Natural killer cell (primary cell): ENCODE measurements around the gene KIF1A. TPM values are rescaled to one million over a fixed set of nuclear protein-coding genes. Genes with fewer than 3 reads are reported as not detected.

Experiments used
- ATAC-seq, 3 donors: fragments of 150-1000 bp in 2 of 3; fragments of 200-7000 bp in 1 of 3; cut with Tn5 transposase; 1 replicate in 1 of 3; 2 replicates in 2 of 3; pipeline ENCODE4 v1.10.0; 2021; ENCODE audit warnings: mild to moderate bottlenecking in 2 of 3, moderate library complexity in 2 of 3
- DNase-seq, 2 donors: peaks; one replicate each; pipeline versions ENCODE4 v3.0.0 to v3.0.0-alpha.2; 2013 to 2021; ENCODE audit warnings: mixed read lengths in 1 of 2
- H3K27ac ChIP-seq: one replicate; pipeline ENCODE4 v1.5.1; 2013; ENCODE audit warnings: mild to moderate bottlenecking, low read length
- H3K27me3 ChIP-seq: one replicate; pipeline ENCODE4 v1.6.1; 2013; ENCODE audit warnings: low read length; ENCODE audit not compliant: control insufficient read depth, insufficient read depth
- H3K36me3 ChIP-seq: one replicate; pipeline ENCODE4 v1.6.1; 2013; ENCODE audit warnings: low read length; ENCODE audit not compliant: control insufficient read depth, insufficient read depth
- H3K4me1 ChIP-seq: one replicate; pipeline ENCODE4 v1.6.1; 2013; ENCODE audit warnings: low read length; ENCODE audit not compliant: control insufficient read depth, insufficient read depth
- H3K4me3 ChIP-seq: one replicate; pipeline ENCODE4 v1.5.1; 2013; ENCODE audit warnings: low read length
- H3K9me3 ChIP-seq: one replicate; pipeline ENCODE4 v1.6.1; 2013; ENCODE audit warnings: low read length; ENCODE audit not compliant: control insufficient read depth, insufficient read depth
- H3K27ac Mint-ChIP-seq, 2 donors: one replicate each; pipeline ENCODE4 v1.8.0; 2022; ENCODE audit warnings: mild to moderate bottlenecking in 2 of 2, mixed read lengths in 2 of 2, moderate library complexity in 1 of 2
- H3K27me3 Mint-ChIP-seq, 2 donors: one replicate each; pipeline ENCODE4 v1.8.0; 2022; ENCODE audit warnings: low read depth in 2 of 2, mixed read lengths in 2 of 2
- H3K36me3 Mint-ChIP-seq: one replicate; pipeline ENCODE4 v1.8.0; 2022; ENCODE audit warnings: mixed read lengths
- H3K4me1 Mint-ChIP-seq, 2 donors: one replicate each; pipeline ENCODE4 v1.8.0; 2022; ENCODE audit warnings: mixed read lengths in 2 of 2
- H3K4me3 Mint-ChIP-seq: one replicate; pipeline ENCODE4 v1.8.0; 2022; ENCODE audit warnings: mild to moderate bottlenecking, moderate library complexity, mixed read lengths
- H3K9me3 Mint-ChIP-seq, 2 donors: one replicate each; pipeline ENCODE4 v1.8.0; 2022; ENCODE audit warnings: mixed read lengths in 2 of 2
- WGBS: methylation state at CpG from one replicate; pipeline ENCODE4 v1.1.7; 2013; ENCODE audit warnings: missing lambda C conversion rate; ENCODE audit not compliant: insufficient coverage; 5-methylcytosine and 5-hydroxymethylcytosine counted together
- intact Hi-C: fragments of 100-400 bp; cut with micrococcal nuclease; formaldehyde crosslinking; loops from one replicate; pipeline ENCODE4 v1.14.2; 2022
- total RNA-seq, 4 donors: library from RNA; stranded (reverse); fragments of 120-200 nt in 1 of 4; gene quantifications; one replicate each; pipeline versions ENCODE4 v1.2.3 to v1.2.4, GENCODE V29; 2013 to 2022
- TF ChIP-seq, protein P1 (sequence below): fragments of 200-600 bp; IDR thresholded peaks from one replicate; pipeline ENCODE4 v1.8.0; 2022; ENCODE audit warnings: antibody characterized with exemption

The KIF1A gene
- total RNA-seq, 3 donors from 2014 or later (not counting 1 experiment from before 2014, with no cell fraction given), result 0.09 TPM; not detected in 2

DNA sequence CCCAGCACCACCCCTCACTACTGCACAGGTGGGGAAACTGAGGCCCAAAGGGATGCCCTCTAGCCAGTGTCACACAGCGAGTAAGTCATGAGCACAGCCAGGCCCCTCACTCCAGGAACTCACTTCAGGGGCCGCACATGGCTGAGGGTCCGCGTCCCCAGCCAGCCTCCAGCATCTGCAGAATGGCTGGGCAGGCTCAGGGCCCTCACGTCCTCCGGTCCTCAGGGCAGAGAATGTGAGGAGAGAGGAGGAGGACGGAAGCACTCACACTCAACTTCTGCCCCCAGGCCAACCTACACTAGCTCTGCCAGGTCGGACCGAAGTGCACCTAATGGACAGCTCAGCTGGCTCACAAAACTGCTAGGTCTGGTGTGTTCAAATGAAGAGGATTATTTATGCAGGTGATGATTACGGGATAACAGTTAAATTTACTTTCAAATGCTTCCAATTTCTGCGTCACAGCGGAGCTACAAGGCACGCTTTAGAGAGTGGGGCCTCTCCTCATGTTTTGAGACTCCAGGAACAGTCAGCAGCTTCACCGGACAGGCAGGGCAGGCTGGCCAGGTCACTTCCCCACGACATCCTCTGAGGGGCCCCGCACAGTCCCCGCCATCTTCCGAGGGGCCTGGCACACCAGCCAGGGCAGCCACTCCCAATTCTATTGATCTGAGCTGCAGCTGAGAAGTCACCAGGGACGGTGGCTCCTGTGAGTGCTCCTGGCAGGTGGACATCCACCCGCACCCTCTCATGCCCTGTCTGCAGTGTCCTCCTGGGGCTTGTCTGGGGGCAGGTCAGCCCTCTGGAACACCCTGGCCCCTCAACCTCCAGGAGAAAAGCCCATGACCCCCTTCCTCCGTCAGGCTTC is 26.5 kb downstream of the KIF1A start:
- H3K4me3 Mint-ChIP-seq, result no peak overlapping the region
- intact Hi-C loops, result no loop called here
- no peak for DNase-seq
- ATAC-seq, result no peak
- H3K9me3 Mint-ChIP-seq, result no peaks in the 10 kb centered on the region
- H3K27ac Mint-ChIP-seq, result no peak overlapping the region
- Histone ChIP-seq H3K27me3 (no peaks in the 10 kb centered on the region), H3K4me1 (no peaks in the 10 kb centered on the region), H3K27ac (no peak overlapping the region), H3K4me3 (no peak overlapping the region), H3K36me3 (no peaks in the 10 kb centered on the region), H3K9me3 (no peaks in the 10 kb centered on the region)
- H3K36me3 Mint-ChIP-seq, result no peaks in the 10 kb centered on the region
- H3K4me1 Mint-ChIP-seq, result no peaks in the 10 kb centered on the region
- WGBS, result 85% methylated on average over 16 of the region's 21 CpGs
- no peaks in the 10 kb centered on the region for H3K27me3 Mint-ChIP-seq
- TF ChIP-seq, protein P1, sequence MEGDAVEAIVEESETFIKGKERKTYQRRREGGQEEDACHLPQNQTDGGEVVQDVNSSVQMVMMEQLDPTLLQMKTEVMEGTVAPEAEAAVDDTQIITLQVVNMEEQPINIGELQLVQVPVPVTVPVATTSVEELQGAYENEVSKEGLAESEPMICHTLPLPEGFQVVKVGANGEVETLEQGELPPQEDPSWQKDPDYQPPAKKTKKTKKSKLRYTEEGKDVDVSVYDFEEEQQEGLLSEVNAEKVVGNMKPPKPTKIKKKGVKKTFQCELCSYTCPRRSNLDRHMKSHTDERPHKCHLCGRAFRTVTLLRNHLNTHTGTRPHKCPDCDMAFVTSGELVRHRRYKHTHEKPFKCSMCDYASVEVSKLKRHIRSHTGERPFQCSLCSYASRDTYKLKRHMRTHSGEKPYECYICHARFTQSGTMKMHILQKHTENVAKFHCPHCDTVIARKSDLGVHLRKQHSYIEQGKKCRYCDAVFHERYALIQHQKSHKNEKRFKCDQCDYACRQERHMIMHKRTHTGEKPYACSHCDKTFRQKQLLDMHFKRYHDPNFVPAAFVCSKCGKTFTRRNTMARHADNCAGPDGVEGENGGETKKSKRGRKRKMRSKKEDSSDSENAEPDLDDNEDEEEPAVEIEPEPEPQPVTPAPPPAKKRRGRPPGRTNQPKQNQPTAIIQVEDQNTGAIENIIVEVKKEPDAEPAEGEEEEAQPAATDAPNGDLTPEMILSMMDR, result no peak

DNA sequence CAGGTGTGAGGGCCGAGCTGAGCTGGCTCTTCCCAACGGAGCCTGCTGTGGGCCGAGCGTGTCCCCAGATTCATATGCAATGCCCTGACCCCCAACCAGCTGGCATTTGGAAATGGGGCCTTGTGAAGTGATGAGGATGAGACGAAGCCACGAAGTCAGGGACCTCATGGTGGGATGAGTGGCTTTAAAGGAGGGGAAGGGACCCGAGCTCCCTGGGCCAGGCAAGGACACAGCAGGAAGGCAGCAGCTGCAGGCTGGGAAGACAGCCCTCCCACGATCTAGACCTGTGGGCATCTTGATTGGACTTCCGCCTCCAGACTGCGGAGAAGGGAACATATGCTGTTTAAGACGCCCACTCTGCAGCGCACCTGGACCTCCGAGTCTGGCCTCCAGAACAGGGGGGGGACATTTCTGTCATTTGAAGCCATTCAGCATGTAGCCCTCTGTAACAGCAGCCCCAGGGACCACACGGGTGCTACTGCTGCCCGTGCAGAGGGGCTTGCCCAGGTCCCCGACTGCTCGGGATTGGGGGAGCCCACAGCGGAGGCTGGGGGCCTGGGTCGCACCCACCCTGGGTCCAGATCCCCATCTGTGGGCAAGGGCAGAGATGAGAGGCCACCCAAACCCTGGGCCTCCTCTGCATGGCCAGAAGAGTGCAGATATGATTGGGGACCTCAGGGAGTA is 27.2 kb downstream of the KIF1A start:
- H3K4me1 ChIP-seq, result no peaks in the 10 kb centered on the region
- Mint-ChIP-seq H3K9me3 (no peaks in the 10 kb centered on the region), H3K36me3 (no peaks in the 10 kb centered on the region), H3K27me3 (no peaks in the 10 kb centered on the region), H3K4me1 (no peaks in the 10 kb centered on the region), H3K27ac (no peak overlapping the region), H3K4me3 (no peak overlapping the region)
- H3K27me3 ChIP-seq, result no peaks in the 10 kb centered on the region
- no peak overlapping the region for H3K27ac ChIP-seq
- no peaks in the 10 kb centered on the region for H3K36me3 ChIP-seq
- TF ChIP-seq, protein P1, result no peak
- intact Hi-C loops, result no loop called here
- H3K9me3 ChIP-seq, result no peaks in the 10 kb centered on the region
- 84% methylated on average over 19 of the region's 19 CpGs for WGBS
- no peak overlapping the region for H3K4me3 ChIP-seq
- ATAC-seq (no peak), DNase-seq (no peak)

DNA sequence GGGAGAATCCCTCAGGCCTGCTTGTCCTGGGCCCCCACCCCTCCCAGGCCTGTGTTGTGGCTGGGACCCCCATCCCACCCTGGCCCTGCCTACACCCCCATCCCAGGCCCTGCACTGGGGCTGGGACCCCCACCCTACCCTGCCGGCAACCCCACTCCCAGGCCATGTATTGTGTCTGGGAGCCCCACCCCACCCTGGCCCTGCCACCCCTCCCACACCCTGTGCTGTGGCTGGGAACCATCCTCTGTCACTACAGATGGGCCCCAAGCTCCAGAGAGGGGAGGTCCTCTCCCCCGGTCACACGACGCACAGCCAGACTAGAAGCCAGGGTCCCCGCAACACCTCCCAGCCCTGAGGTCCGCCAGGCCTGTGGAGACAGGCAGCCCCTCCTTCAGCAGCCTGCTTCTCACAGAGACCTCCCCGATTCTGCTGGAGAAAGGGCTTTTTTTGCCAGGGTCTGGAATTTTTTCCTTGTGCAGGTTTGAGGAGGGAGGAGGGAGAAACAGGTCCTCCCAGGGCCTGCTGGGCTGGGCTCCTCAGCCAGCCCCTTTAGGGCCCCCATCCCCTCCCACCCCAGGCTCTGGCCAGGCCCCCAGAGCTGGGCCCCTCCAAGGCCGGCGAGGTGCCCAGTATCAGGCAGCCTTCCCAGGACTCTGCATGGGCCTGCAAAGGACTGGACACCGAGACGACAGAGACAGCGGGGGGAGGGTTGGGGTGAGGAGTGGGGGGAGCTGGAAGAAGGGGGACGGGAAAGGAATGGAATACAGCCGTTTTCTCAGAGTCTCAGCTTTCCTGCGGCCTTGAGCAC is 28.0 kb downstream of the KIF1A start:
- Mint-ChIP-seq H3K4me1 (no peaks in the 10 kb centered on the region), H3K4me3 (no peak overlapping the region), H3K9me3 (no peaks in the 10 kb centered on the region), H3K27ac (no peak overlapping the region), H3K27me3 (no peaks in the 10 kb centered on the region), H3K36me3 (no peaks in the 10 kb centered on the region)
- H3K27ac ChIP-seq, result no peak overlapping the region
- H3K4me1 ChIP-seq, result no peaks in the 10 kb centered on the region
- DNase-seq, result no peak
- no peaks in the 10 kb centered on the region for H3K9me3 ChIP-seq
- no peaks in the 10 kb centered on the region for H3K27me3 ChIP-seq
- TF ChIP-seq, protein P1, result no peak
- H3K4me3 ChIP-seq, result no peak overlapping the region
- ATAC-seq, result no peak
- intact Hi-C loops, result no loop called here
- H3K36me3 ChIP-seq, result no peaks in the 10 kb centered on the region
- WGBS, result 85% methylated on average over 15 of the region's 15 CpGs
